Natural killer cell treated with Interleukin-12 subunit alpha and Interleukin-12 subunit beta and Interleukin-15 and Interleukin-18, amount 100 ng/mL, for 72 hours (primary cell): ENCODE data around the gene PAX5. TPM values are rescaled to one million over a fixed set of nuclear protein-coding genes. Genes with fewer than 3 reads are reported as not detected.
A peak's percentile ranks its signal among the peaks of the same experiment; 100 is the strongest.

Source experiments
- ATAC-seq, 2 donors: fragments of 150-1000 bp; cut with Tn5 transposase in 1 of 2; sonication (Bioruptor Pico), chemical (Tn5 transposase) in 1 of 2; 2 replicates each; pipeline ENCODE4 v1.10.0; 2021
- DNase-seq: peaks from one replicate; pipeline ENCODE4 v3.0.0; 2022; ENCODE audit warnings: low spot score
- H3K27ac Mint-ChIP-seq, 2 donors: 1 replicate in 1 of 2; 2 replicates in 1 of 2; pipeline ENCODE4 v1.8.0; 2022; ENCODE audit warnings: mixed read lengths in 2 of 2, mild to moderate bottlenecking in 1 of 2, moderate library complexity in 1 of 2
- H3K27me3 Mint-ChIP-seq, 2 donors: 1 replicate in 1 of 2; 2 replicates in 1 of 2; pipeline ENCODE4 v1.8.0; 2022; ENCODE audit warnings: mixed read lengths in 2 of 2
- H3K36me3 Mint-ChIP-seq: one replicate; pipeline ENCODE4 v1.8.0; 2022; ENCODE audit warnings: mixed read lengths
- H3K4me1 Mint-ChIP-seq, 2 donors: 1 replicate in 1 of 2; 2 replicates in 1 of 2; pipeline ENCODE4 v1.8.0; 2022; ENCODE audit warnings: low read depth in 2 of 2, mixed read lengths in 2 of 2, mild to moderate bottlenecking in 1 of 2
- H3K4me3 Mint-ChIP-seq: one replicate; pipeline ENCODE4 v1.8.0; 2022; ENCODE audit warnings: mixed read lengths
- H3K9me3 Mint-ChIP-seq: 2 replicates; pipeline ENCODE4 v1.8.0; 2022; ENCODE audit warnings: mixed read lengths
- total RNA-seq, 2 donors: library from RNA; stranded (reverse); gene quantifications; one replicate each; pipeline ENCODE4 v1.2.3, GENCODE V29; 2022

PAX5 gene
- total RNA-seq, 2 donors from 2014 or later, result 0.29 to 2.1 TPM

GRCh38 chr9:36985061-36985768 lies 48.9 kb downstream of the PAX5 start:
- H3K27me3 Mint-ChIP-seq, result peaks cover 54 to 56% of the 10 kb centered on the region in 2 donors
- no peak overlapping the region for H3K27ac Mint-ChIP-seq
- H3K4me3 Mint-ChIP-seq, result peak overlapping the region; percentile 35
- DNase-seq, result no peak
- H3K4me1 Mint-ChIP-seq, result peaks cover 0 to 10% of the 10 kb centered on the region in 2 donors
- peaks cover 2% of the 10 kb centered on the region for H3K9me3 Mint-ChIP-seq
- ATAC-seq, result no peak
- peaks cover 4% of the 10 kb centered on the region for H3K36me3 Mint-ChIP-seq

GRCh38 chr9:36980148-36980974 lies 53.7 kb downstream of the PAX5 start:
- ATAC-seq (peak; percentile 18 to 30), DNase-seq (no peak)
- Mint-ChIP-seq H3K4me3 (no peak overlapping the region), H3K4me1 (peaks cover 0 to 4% of the 10 kb centered on the region in 2 donors), H3K9me3 (no peaks in the 10 kb centered on the region), H3K36me3 (no peaks in the 10 kb centered on the region), H3K27me3 (peaks cover 33 to 39% of the 10 kb centered on the region in 2 donors), H3K27ac (no peak overlapping the region)

GRCh38 chr9:36976371-36977030 lies 57.6 kb downstream of the PAX5 start:
- no peaks in the 10 kb centered on the region for H3K36me3 Mint-ChIP-seq
- H3K4me1 Mint-ChIP-seq, result no peaks in the 10 kb centered on the region
- H3K27me3 Mint-ChIP-seq, result peaks cover 16 to 30% of the 10 kb centered on the region in 2 donors
- H3K9me3 Mint-ChIP-seq, result no peaks in the 10 kb centered on the region
- ATAC-seq (no peak), DNase-seq (no peak)
- no peak overlapping the region for H3K4me3 Mint-ChIP-seq
- H3K27ac Mint-ChIP-seq, result no peak overlapping the region

GRCh38 chr9:36974731-36975130 lies 59.3 kb downstream of the PAX5 start:
- Mint-ChIP-seq H3K27me3 (peaks cover 14 to 37% of the 10 kb centered on the region in 2 donors), H3K4me1 (no peaks in the 10 kb centered on the region), H3K36me3 (no peaks in the 10 kb centered on the region), H3K9me3 (no peaks in the 10 kb centered on the region), H3K27ac (no peak overlapping the region), H3K4me3 (no peak overlapping the region)
- DNase-seq, result no peak
- no peak for ATAC-seq

GRCh38 chr9:36971935-36972488 lies 62.1 kb downstream of the PAX5 start:
- H3K4me1 Mint-ChIP-seq, result no peaks in the 10 kb centered on the region
- no peak for ATAC-seq

GRCh38 chr9:36970007-36970888 lies 63.8 kb downstream of the PAX5 start:
- H3K27me3 Mint-ChIP-seq, result peaks cover 9 to 15% of the 10 kb centered on the region in 2 donors

More at GRCh38 chr9:36971935-36972488, 62.1 kb downstream of the PAX5 start:
- no peaks in the 10 kb centered on the region for H3K9me3 Mint-ChIP-seq
- H3K27me3 Mint-ChIP-seq, result peaks cover 9 to 29% of the 10 kb centered on the region in 2 donors
- DNase-seq, result no peak
- H3K36me3 Mint-ChIP-seq, result no peaks in the 10 kb centered on the region
- no peak overlapping the region for H3K27ac Mint-ChIP-seq
- no peak overlapping the region for H3K4me3 Mint-ChIP-seq

GRCh38 chr9:36969216-36969771 lies 64.8 kb downstream of the PAX5 start:
- Mint-ChIP-seq H3K27ac (no peak overlapping the region), H3K36me3 (no peaks in the 10 kb centered on the region), H3K9me3 (no peaks in the 10 kb centered on the region), H3K4me3 (no peak overlapping the region), H3K4me1 (no peaks in the 10 kb centered on the region), H3K27me3 (peaks cover 6 to 7% of the 10 kb centered on the region in 2 donors)
- ATAC-seq, result peak; percentile 16 to 37
- no peak for DNase-seq

More at GRCh38 chr9:36970007-36970888, 63.8 kb downstream of the PAX5 start:
- no peak for DNase-seq
- ATAC-seq, result no peak
- Mint-ChIP-seq H3K27ac (no peak overlapping the region), H3K36me3 (no peaks in the 10 kb centered on the region), H3K9me3 (no peaks in the 10 kb centered on the region), H3K4me1 (no peaks in the 10 kb centered on the region), H3K4me3 (no peak overlapping the region)

GRCh38 chr9:36968574-36969215 lies 65.4 kb downstream of the PAX5 start:
- Mint-ChIP-seq H3K36me3 (no peaks in the 10 kb centered on the region), H3K9me3 (no peaks in the 10 kb centered on the region), H3K27me3 (peaks cover 7% of the 10 kb centered on the region in 2 donors), H3K27ac (no peak overlapping the region), H3K4me1 (no peaks in the 10 kb centered on the region), H3K4me3 (no peak overlapping the region)
- ATAC-seq, result peak in 1 of 2 donors; percentile 12
- DNase-seq, result no peak

- no peaks in the 10 kb centered on the region for H3K36me3 Mint-ChIP-seq
- H3K27ac Mint-ChIP-seq, result no peak overlapping the region
- DNase-seq (no peak), ATAC-seq (no peak)
- no peaks in the 10 kb centered on the region for H3K4me1 Mint-ChIP-seq
- no peaks in the 10 kb centered on the region for H3K9me3 Mint-ChIP-seq
- no peak overlapping the region for H3K4me3 Mint-ChIP-seq
- H3K27me3 Mint-ChIP-seq, result peaks cover 7 to 8% of the 10 kb centered on the region in 2 donors
Observed at GRCh38 chr9:36967997-36968396, 66.1 kb downstream of the PAX5 start.

GRCh38 chr9:36966371-36967097 lies 67.5 kb downstream of the PAX5 start:
- Mint-ChIP-seq H3K27me3 (peaks cover 5 to 7% of the 10 kb centered on the region in 2 donors), H3K4me1 (no peaks in the 10 kb centered on the region), H3K36me3 (no peaks in the 10 kb centered on the region), H3K27ac (no peak overlapping the region), H3K4me3 (no peak overlapping the region), H3K9me3 (no peaks in the 10 kb centered on the region)
- ATAC-seq (no peak), DNase-seq (no peak)

- Mint-ChIP-seq H3K27me3 (peaks cover under 1 to 4% of the 10 kb centered on the region in 2 donors), H3K4me1 (no peaks in the 10 kb centered on the region), H3K4me3 (no peak overlapping the region), H3K9me3 (no peaks in the 10 kb centered on the region), H3K27ac (no peak overlapping the region), H3K36me3 (no peaks in the 10 kb centered on the region)
- no peak for DNase-seq
- no peak for ATAC-seq
Observed at GRCh38 chr9:36964791-36965190, 69.3 kb downstream of the PAX5 start.

- Mint-ChIP-seq H3K36me3 (no peaks in the 10 kb centered on the region), H3K9me3 (no peaks in the 10 kb centered on the region), H3K27ac (no peak overlapping the region), H3K4me3 (no peak overlapping the region), H3K4me1 (no peaks in the 10 kb centered on the region), H3K27me3 (peaks cover 4 to 8% of the 10 kb centered on the region in 2 donors)
- DNase-seq, result no peak
- no peak for ATAC-seq
Observed at GRCh38 chr9:36963346-36963745, 70.7 kb downstream of the PAX5 start.
